NCI-H345 (cell line): ENCODE results near the gene SLC25A38.

ENCODE experiments used
- DNase-seq: peaks from one replicate; lab custom pipeline; 2025; lab: John Stamatoyannopoulos, UW

The SLC25A38 gene

GRCh38 chr3:39434574-39434973, 51.4 kb downstream of the SLC25A38 start:
- no peak for DNase-seq

GRCh38 chr3:39435006-39435748, 52.0 kb downstream of the SLC25A38 start:
- peak; percentile 44 for DNase-seq

GRCh38 chr3:39438880-39439279, 55.7 kb downstream of the SLC25A38 start:
- no peak for DNase-seq

GRCh38 chr3:39440316-39440715, 57.1 kb downstream of the SLC25A38 start:
- no peak for DNase-seq

- no peak for DNase-seq
Measured at GRCh38 chr3:39443530-39443929, 60.4 kb downstream of the SLC25A38 start.

GRCh38 chr3:39445927-39446326, 62.8 kb downstream of the SLC25A38 start:
- no peak for DNase-seq

GRCh38 chr3:39446444-39446843, 63.3 kb downstream of the SLC25A38 start:
- DNase-seq: no peak
